ENCODE results near the gene OR5F1. TPM values are rescaled to one million over a fixed set of nuclear protein-coding genes. Genes with fewer than 3 reads are reported as not detected.

Gene OR5F1
- total RNA-seq, 6 donors from 2014 or later, result not detected

DNA sequence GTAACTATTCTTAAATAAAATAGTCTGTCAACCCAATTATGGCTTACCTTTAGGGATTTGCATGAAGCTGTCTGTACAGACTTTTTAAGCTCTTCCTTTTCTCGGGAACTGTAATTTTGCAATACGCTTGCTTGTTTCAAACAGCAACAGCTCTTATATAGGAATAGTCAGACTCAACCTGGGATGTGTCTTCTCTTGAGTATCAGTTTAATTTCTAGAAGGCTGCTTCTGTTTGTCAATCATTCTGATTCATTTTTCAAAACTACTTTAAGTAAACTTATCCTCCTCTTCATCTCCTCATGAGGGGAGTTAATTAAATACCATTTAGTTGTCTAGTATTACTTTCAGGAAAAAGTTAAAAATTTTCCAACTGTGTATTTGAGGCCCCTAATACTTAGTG, 24.6 kb downstream of the OR5F1 start, which contains the start of gene OR10AG1:
Gene OR10AG1 (minus strand): TSS at position 101 of the 400 bp plus-strand sequence. CDS start 38 bp downstream, at position 63.
- no peaks in the 10 kb centered on the region for H3K36me3 ChIP-seq
- no peaks in the 10 kb centered on the region for H3K27me3 ChIP-seq
- no peak for TF ChIP-seq POLR2A (IDR thresholded peaks at IDR 0.05)
- TF ChIP-seq EP300 (IDR thresholded peaks at IDR 0.05), result no peak
- TF ChIP-seq POLR2AphosphoS5 (IDR thresholded peaks at IDR 0.05), result no peak
- TF ChIP-seq, protein P1, sequence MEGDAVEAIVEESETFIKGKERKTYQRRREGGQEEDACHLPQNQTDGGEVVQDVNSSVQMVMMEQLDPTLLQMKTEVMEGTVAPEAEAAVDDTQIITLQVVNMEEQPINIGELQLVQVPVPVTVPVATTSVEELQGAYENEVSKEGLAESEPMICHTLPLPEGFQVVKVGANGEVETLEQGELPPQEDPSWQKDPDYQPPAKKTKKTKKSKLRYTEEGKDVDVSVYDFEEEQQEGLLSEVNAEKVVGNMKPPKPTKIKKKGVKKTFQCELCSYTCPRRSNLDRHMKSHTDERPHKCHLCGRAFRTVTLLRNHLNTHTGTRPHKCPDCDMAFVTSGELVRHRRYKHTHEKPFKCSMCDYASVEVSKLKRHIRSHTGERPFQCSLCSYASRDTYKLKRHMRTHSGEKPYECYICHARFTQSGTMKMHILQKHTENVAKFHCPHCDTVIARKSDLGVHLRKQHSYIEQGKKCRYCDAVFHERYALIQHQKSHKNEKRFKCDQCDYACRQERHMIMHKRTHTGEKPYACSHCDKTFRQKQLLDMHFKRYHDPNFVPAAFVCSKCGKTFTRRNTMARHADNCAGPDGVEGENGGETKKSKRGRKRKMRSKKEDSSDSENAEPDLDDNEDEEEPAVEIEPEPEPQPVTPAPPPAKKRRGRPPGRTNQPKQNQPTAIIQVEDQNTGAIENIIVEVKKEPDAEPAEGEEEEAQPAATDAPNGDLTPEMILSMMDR (IDR thresholded peaks at IDR 0.05), result no peak
- ATAC-seq (ENCODE audit: low FRiP score in 2 of 2) (no peak), DNase-seq (no peak)
- H3K4me1 ChIP-seq, result no peaks in the 10 kb centered on the region
- peaks cover 0 to 4% (median 0%) of the 10 kb centered on the region in 4 donors for H3K9me3 ChIP-seq
- 83 to 87% methylated on average over 2 of the region's 2 CpGs for WGBS, 2 donors
- no peak within 1 kb of the TSS for H3K27ac ChIP-seq
- H3K4me3 ChIP-seq, result no peak within 1 kb of the TSS

DNA sequence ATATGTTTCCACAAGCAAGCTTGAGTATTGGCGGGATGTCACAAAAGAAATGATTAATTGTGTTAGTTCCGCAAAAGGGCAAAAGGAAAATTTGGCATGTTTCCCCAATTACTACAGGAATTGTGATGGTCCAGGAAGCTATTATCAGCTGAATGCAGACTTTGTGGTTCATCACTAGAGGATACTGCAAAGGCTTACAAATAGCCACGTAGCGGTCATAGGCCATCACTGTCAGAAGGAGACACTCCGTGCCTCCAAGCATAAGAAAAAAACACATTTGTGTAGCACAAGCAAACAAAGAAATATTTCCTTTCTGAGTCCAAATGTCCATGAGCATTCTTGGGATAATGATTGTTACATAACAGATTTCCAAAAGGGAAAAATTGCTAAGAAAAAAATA, 26.5 kb downstream of the OR5F1 start:
- no peak overlapping the region for H3K27ac ChIP-seq
- H3K4me3 ChIP-seq, result no peak overlapping the region
- 80 to 86% methylated on average over 5 of the region's 5 CpGs for WGBS, 2 donors
- no peaks in the 10 kb centered on the region for H3K36me3 ChIP-seq
- no peaks in the 10 kb centered on the region for H3K4me1 ChIP-seq
- ATAC-seq (ENCODE audit: low FRiP score in 2 of 2) (no peak), DNase-seq (no peak)
- H3K27me3 ChIP-seq, result no peaks in the 10 kb centered on the region
- TF ChIP-seq POLR2A (IDR thresholded peaks at IDR 0.05) (no peak), EP300 (IDR thresholded peaks at IDR 0.05) (no peak), POLR2AphosphoS5 (IDR thresholded peaks at IDR 0.05) (no peak)
- TF ChIP-seq, protein P1 (IDR thresholded peaks at IDR 0.05), result no peak
- H3K9me3 ChIP-seq, result peaks cover 0 to 4% (median 0%) of the 10 kb centered on the region in 4 donors

DNA sequence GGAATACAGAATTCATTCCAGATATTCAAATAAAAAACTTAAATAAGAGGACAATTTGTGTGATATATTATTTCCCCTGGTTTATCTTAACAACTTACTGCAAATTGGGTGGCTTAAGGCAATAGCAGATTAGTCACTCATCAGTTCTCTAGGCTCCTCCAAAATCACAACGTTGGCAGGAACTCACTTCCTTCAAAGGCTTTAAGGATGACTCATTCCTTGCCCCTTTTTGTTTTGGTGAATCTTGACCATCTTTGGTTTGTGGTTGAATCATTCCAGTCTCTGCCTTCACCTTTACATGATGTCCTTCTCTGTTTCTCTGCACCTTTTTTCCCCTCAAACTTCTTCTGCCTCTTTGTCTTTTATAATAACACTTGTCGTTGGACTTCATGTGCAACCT, 28.0 kb downstream of the OR5F1 start:
- no peaks in the 10 kb centered on the region for H3K36me3 ChIP-seq
- 52 to 80% methylated on average over 2 of the region's 2 CpGs for WGBS, 2 donors
- no peak overlapping the region for H3K27ac ChIP-seq
- ATAC-seq (ENCODE audit: low FRiP score in 2 of 2), result no peak
- TF ChIP-seq EP300 (IDR thresholded peaks at IDR 0.05) (no peak), POLR2AphosphoS5 (IDR thresholded peaks at IDR 0.05) (no peak), POLR2A (IDR thresholded peaks at IDR 0.05) (no peak)
- DNase-seq, result no peak
- H3K27me3 ChIP-seq, result no peaks in the 10 kb centered on the region
- H3K4me3 ChIP-seq, result no peak overlapping the region
- peaks cover 0 to 4% (median 0%) of the 10 kb centered on the region in 4 donors for H3K9me3 ChIP-seq
- H3K4me1 ChIP-seq, result no peaks in the 10 kb centered on the region

GRCh38 chr11:55956521-55956920, 37.9 kb downstream of the OR5F1 start:
- ATAC-seq (ENCODE audit: low FRiP score in 2 of 2) (no peak), DNase-seq (no peak)
- H3K36me3 ChIP-seq, result no peaks in the 10 kb centered on the region
- H3K9me3 ChIP-seq, result no peaks in the 10 kb centered on the region
- no peaks in the 10 kb centered on the region for H3K4me1 ChIP-seq
- no peak overlapping the region for H3K27ac ChIP-seq
- H3K27me3 ChIP-seq, result no peaks in the 10 kb centered on the region
- 56 to 64% methylated on average over 4 of the region's 4 CpGs for WGBS, 2 donors
- TF ChIP-seq POLR2A (IDR thresholded peaks at IDR 0.05) (no peak), EP300 (IDR thresholded peaks at IDR 0.05) (no peak), POLR2AphosphoS5 (IDR thresholded peaks at IDR 0.05) (no peak)
- TF ChIP-seq, protein P1 (IDR thresholded peaks at IDR 0.05), result no peak
- no peak overlapping the region for H3K4me3 ChIP-seq

- TF ChIP-seq POLR2A (IDR thresholded peaks at IDR 0.05) (no peak), EP300 (IDR thresholded peaks at IDR 0.05) (no peak), POLR2AphosphoS5 (IDR thresholded peaks at IDR 0.05) (no peak)
- TF ChIP-seq, protein P1 (IDR thresholded peaks at IDR 0.05), result no peak
- 61 to 65% methylated on average over 4 of the region's 4 CpGs for WGBS, 2 donors
- no peak overlapping the region for H3K27ac ChIP-seq
- DNase-seq (no peak), ATAC-seq (ENCODE audit: low FRiP score in 2 of 2) (no peak)
- no peaks in the 10 kb centered on the region for H3K36me3 ChIP-seq
- H3K4me1 ChIP-seq, result no peaks in the 10 kb centered on the region
- no peaks in the 10 kb centered on the region for H3K9me3 ChIP-seq
- H3K27me3 ChIP-seq, result no peaks in the 10 kb centered on the region
- H3K4me3 ChIP-seq, result no peak overlapping the region
Measured at GRCh38 chr11:55949330-55949729, 45.1 kb downstream of the OR5F1 start.

Other genes with a start within 250 kb of the OR5F1 start
- not detected for gene OR5D13, start 221.2 kb downstream of the OR5F1 start, total RNA-seq
- gene OR5D14, start 199.1 kb downstream of the OR5F1 start, total RNA-seq, result not detected
- not detected for gene OR5L1, start 183.3 kb downstream of the OR5F1 start, total RNA-seq
- gene OR5D18, start 175.0 kb downstream of the OR5F1 start, total RNA-seq, result not detected
- not detected for gene OR5L2, start 167.4 kb downstream of the OR5F1 start, total RNA-seq
- gene OR5D16, start 155.9 kb downstream of the OR5F1 start, total RNA-seq, result not detected
- gene TRIM51, start 111.3 kb downstream of the OR5F1 start, total RNA-seq, result not detected
- not detected for gene OR5W2, start 80.0 kb downstream of the OR5F1 start, total RNA-seq
- not detected for gene OR5I1, start 58.2 kb downstream of the OR5F1 start, total RNA-seq
- gene OR10AG1, start 24.7 kb downstream of the OR5F1 start, total RNA-seq, result not detected
- not detected for gene OR5AS1, start 33.0 kb upstream of the OR5F1 start, total RNA-seq
- not detected for gene OR8I2, start 98.7 kb upstream of the OR5F1 start, total RNA-seq
- gene OR8H2, start 109.1 kb upstream of the OR5F1 start, total RNA-seq, result not detected
- not detected for gene OR8H3, start 127.7 kb upstream of the OR5F1 start, total RNA-seq
- not detected for gene OR8J3, start 145.6 kb upstream of the OR5F1 start, total RNA-seq
- not detected for gene OR8K5, start 165.7 kb upstream of the OR5F1 start, total RNA-seq
- not detected for gene OR5J2, start 182.0 kb upstream of the OR5F1 start, total RNA-seq
- gene OR5T2, start 239.6 kb upstream of the OR5F1 start, total RNA-seq, result not detected